ENCODE measurements around the gene PDCL3. TPM values are rescaled to one million over a fixed set of nuclear protein-coding genes. Genes with fewer than 3 reads are reported as not detected.

Gene PDCL3
- total and polyA plus RNA-seq, 2 experiments from 2014 or later = 28.1 to 72.4 TPM

DNA sequence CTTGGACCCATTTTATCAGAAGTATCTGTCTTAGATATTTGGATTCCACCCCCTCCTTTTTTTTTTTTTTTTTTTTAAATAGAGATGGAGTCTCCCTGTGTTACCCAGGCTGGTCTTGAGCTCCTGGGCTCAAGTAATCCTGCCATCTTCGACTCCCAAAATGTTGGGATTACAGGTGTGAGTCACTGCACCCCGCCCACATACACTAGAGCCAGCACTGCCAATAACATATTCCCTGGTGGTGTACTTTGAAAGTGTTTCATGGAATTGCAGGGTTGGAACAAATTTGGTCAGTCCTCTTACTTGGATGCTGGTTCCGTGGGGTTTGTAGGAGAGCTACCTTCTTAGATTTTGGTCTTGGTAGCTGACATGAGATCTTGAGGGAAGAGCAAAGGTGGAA is 15.0 kb downstream of the PDCL3 start:
- Mint-ChIP-seq H3K4me1 (no peaks in the 10 kb centered on the region), H3K36me3 (ENCODE audit: low read depth) (peaks cover 35% of the 10 kb centered on the region), H3K9me3 (no peaks in the 10 kb centered on the region), H3K4me3 (no peak overlapping the region), H3K27ac (no peak overlapping the region), H3K27me3 (ENCODE audit: insufficient read depth, low read depth, poor library complexity) (no peaks in the 10 kb centered on the region)
- H3K27me3 ChIP-seq (ENCODE audit: insufficient read depth) = no peaks in the 10 kb centered on the region
- no peaks in the 10 kb centered on the region; the same call in 1 of the 2 replicates for H4K20me1 ChIP-seq (replicated peaks; ENCODE audit: insufficient read depth)
- H3K79me2 ChIP-seq (replicated peaks; ENCODE audit: insufficient read depth) = no peaks in the 10 kb centered on the region
- no peaks in the 10 kb centered on the region for H3K9me2 ChIP-seq (ENCODE audit: insufficient read depth)
- no peaks in the 10 kb centered on the region for H3K4me1 ChIP-seq (ENCODE audit: insufficient read depth)
- peaks cover 8% of the 10 kb centered on the region; the same call in 1 of the 2 replicates for H3K36me3 ChIP-seq (ENCODE audit: insufficient read depth)
- no peak overlapping the region for H3K4me2 ChIP-seq
- ATAC-seq (no peak), DNase-seq (ENCODE audit: low spot score) (no peak)
- no peak overlapping the region for H3K27ac ChIP-seq (ENCODE audit: low read depth)
- no peaks in the 10 kb centered on the region for H3F3A ChIP-seq (replicated peaks; ENCODE audit: low read depth)
- H3K4me3 ChIP-seq = no peak overlapping the region
- TF ChIP-seq, protein P1, sequence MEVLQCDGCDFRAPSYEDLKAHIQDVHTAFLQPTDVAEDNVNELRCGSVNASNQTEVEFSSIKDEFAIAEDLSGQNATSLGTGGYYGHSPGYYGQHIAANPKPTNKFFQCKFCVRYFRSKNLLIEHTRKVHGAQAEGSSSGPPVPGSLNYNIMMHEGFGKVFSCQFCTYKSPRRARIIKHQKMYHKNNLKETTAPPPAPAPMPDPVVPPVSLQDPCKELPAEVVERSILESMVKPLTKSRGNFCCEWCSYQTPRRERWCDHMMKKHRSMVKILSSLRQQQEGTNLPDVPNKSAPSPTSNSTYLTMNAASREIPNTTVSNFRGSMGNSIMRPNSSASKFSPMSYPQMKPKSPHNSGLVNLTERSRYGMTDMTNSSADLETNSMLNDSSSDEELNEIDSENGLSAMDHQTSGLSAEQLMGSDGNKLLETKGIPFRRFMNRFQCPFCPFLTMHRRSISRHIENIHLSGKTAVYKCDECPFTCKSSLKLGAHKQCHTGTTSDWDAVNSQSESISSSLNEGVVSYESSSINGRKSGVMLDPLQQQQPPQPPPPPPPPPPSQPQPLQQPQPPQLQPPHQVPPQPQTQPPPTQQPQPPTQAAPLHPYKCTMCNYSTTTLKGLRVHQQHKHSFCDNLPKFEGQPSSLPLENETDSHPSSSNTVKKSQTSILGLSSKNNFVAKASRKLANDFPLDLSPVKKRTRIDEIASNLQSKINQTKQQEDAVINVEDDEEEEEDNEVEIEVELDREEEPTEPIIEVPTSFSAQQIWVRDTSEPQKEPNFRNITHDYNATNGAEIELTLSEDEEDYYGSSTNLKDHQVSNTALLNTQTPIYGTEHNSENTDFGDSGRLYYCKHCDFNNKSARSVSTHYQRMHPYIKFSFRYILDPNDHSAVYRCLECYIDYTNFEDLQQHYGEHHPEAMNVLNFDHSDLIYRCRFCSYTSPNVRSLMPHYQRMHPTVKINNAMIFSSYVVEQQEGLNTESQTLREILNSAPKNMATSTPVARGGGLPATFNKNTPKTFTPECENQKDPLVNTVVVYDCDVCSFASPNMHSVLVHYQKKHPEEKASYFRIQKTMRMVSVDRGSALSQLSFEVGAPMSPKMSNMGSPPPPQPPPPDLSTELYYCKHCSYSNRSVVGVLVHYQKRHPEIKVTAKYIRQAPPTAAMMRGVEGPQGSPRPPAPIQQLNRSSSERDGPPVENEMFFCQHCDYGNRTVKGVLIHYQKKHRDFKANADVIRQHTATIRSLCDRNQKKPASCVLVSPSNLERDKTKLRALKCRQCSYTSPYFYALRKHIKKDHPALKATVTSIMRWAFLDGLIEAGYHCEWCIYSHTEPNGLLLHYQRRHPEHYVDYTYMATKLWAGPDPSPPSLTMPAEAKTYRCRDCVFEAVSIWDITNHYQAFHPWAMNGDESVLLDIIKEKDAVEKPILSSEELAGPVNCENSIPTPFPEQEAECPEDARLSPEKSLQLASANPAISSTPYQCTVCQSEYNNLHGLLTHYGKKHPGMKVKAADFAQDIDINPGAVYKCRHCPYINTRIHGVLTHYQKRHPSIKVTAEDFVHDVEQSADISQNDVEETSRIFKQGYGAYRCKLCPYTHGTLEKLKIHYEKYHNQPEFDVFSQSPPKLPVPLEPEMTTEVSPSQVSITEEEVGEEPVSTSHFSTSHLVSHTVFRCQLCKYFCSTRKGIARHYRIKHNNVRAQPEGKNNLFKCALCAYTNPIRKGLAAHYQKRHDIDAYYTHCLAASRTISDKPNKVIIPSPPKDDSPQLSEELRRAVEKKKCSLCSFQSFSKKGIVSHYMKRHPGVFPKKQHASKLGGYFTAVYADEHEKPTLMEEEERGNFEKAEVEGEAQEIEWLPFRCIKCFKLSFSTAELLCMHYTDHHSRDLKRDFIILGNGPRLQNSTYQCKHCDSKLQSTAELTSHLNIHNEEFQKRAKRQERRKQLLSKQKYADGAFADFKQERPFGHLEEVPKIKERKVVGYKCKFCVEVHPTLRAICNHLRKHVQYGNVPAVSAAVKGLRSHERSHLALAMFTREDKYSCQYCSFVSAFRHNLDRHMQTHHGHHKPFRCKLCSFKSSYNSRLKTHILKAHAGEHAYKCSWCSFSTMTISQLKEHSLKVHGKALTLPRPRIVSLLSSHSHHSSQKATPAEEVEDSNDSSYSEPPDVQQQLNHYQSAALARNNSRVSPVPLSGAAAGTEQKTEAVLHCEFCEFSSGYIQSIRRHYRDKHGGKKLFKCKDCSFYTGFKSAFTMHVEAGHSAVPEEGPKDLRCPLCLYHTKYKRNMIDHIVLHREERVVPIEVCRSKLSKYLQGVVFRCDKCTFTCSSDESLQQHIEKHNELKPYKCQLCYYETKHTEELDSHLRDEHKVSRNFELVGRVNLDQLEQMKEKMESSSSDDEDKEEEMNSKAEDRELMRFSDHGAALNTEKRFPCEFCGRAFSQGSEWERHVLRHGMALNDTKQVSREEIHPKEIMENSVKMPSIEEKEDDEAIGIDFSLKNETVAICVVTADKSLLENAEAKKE (CRISPR knock-in tag; IDR thresholded peaks at IDR 0.05) = no peak
- no peak for TF ChIP-seq CTCF (conservative IDR thresholded peaks at IDR 0.05; ENCODE audit: low read depth in 2 of 2)
- TF ChIP-seq EZH2 (IDR thresholded peaks at IDR 0.05; ENCODE audit: low read depth, unreplicated experiment) = no peak
- no peak for TF ChIP-seq CREB1 (CRISPR knock-in tag; IDR thresholded peaks at IDR 0.05; ENCODE audit: low read depth)
- TF ChIP-seq ZNF331 (CRISPR knock-in tag; IDR thresholded peaks at IDR 0.05; ENCODE audit: low read depth) = no peak
- TF ChIP-seq JUNB (IDR thresholded peaks at IDR 0.05; ENCODE audit: unreplicated experiment) = no peak
- no peak for TF ChIP-seq STAT1 (IDR thresholded peaks at IDR 0.05; ENCODE audit: unreplicated experiment)
- no peak for TF ChIP-seq NANOG (IDR thresholded peaks at IDR 0.05; ENCODE audit: borderline replicate concordance)
- TF ChIP-seq, protein P2, sequence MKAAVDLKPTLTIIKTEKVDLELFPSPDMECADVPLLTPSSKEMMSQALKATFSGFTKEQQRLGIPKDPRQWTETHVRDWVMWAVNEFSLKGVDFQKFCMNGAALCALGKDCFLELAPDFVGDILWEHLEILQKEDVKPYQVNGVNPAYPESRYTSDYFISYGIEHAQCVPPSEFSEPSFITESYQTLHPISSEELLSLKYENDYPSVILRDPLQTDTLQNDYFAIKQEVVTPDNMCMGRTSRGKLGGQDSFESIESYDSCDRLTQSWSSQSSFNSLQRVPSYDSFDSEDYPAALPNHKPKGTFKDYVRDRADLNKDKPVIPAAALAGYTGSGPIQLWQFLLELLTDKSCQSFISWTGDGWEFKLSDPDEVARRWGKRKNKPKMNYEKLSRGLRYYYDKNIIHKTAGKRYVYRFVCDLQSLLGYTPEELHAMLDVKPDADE (IDR thresholded peaks at IDR 0.05) = no peak
- no peak for TF ChIP-seq EZH2phosphoT487 (IDR thresholded peaks at IDR 0.05; ENCODE audit: unreplicated experiment)
- no peak for TF ChIP-seq POLR2AphosphoS5 (IDR thresholded peaks at IDR 0.05; ENCODE audit: low read depth)
- no peak for TF ChIP-seq REST (IDR thresholded peaks at IDR 0.05; ENCODE audit: unreplicated experiment)
- no peak for TF ChIP-seq ZNF114 (CRISPR knock-in tag; IDR thresholded peaks at IDR 0.05)
- no peak overlapping the region for H2AFZ ChIP-seq
